Caco-2 (cell line): Measurements from ENCODE around the gene NASP. TPM values are rescaled to one million over a fixed set of nuclear protein-coding genes. Genes with fewer than 3 reads are reported as not detected.
A peak's percentile ranks its signal among the peaks of the same experiment; 100 is the strongest.

ENCODE experiments used
- BruUV-seq: library from RNA; stranded (reverse); fragments of 400-500 nt; replicated peaks from 2 replicates; lab custom pipeline; 2021; lab: Mats Ljungman, UMichigan
- CTCF ChIA-PET: fragments of 300-600 bp; sonication (Branson Sonifier 250); formaldehyde crosslinking; loops from one replicate; lab custom pipeline; 2022; ENCODE audit warnings: antibody characterized with exemption; lab: Charles Lee
- POLR2A ChIA-PET: fragments of 300-600 bp; sonication (Branson Sonifier 250); formaldehyde crosslinking; loops from one replicate; lab custom pipeline; 2022; ENCODE audit warnings: antibody characterized with exemption; lab: Charles Lee
- DNase-seq, 2 experiments: peaks; one replicate each; pipeline versions ENCODE4 v3.0.0 to v3.0.0-alpha.2; 2020 to 2022
- H3K27me3 ChIP-seq: replicated peaks from 2 replicates; pipeline ENCODE4 v1.6.0; 2011; ENCODE audit warnings: low read length; ENCODE audit not compliant: control insufficient read depth, insufficient read depth
- H3K36me3 ChIP-seq: 2 replicates; pipeline ENCODE4 v1.5.1; 2011; ENCODE audit warnings: low read length; ENCODE audit not compliant: control insufficient read depth, insufficient read depth
- H3K4me1 ChIP-seq: fragments of 250-450 bp; sonication (Bioruptor Pico); 2 replicates; pipeline ENCODE4 v1.5.1; 2020; ENCODE audit warnings: mild to moderate bottlenecking
- H3K4me3 ChIP-seq: 2 replicates; pipeline ENCODE4 v1.5.1; 2011; ENCODE audit warnings: low read depth, mild to moderate bottlenecking, control low read depth, low read length
- H3K9me3 ChIP-seq: fragments of 250-450 bp; sonication (Bioruptor Pico); 2 replicates; pipeline ENCODE4 v1.5.1; 2020; ENCODE audit warnings: mild to moderate bottlenecking, moderate library complexity
- H3K27ac Mint-ChIP-seq: one replicate; pipeline ENCODE4 v1.8.0; 2022; ENCODE audit warnings: mixed read lengths; ENCODE audit not compliant: unreplicated experiment
- H3K27me3 Mint-ChIP-seq: one replicate; pipeline ENCODE4 v1.8.0; 2022; ENCODE audit warnings: mixed read lengths; ENCODE audit not compliant: insufficient read depth, unreplicated experiment
- H3K36me3 Mint-ChIP-seq: one replicate; pipeline ENCODE4 v1.8.0; 2022; ENCODE audit warnings: mild to moderate bottlenecking, mixed read lengths; ENCODE audit not compliant: insufficient read depth, unreplicated experiment
- H3K4me1 Mint-ChIP-seq: one replicate; pipeline ENCODE4 v1.8.0; 2022; ENCODE audit warnings: low read depth, mixed read lengths; ENCODE audit not compliant: unreplicated experiment
- H3K4me3 Mint-ChIP-seq: one replicate; pipeline ENCODE4 v1.8.0; 2022; ENCODE audit warnings: mild to moderate bottlenecking, moderate library complexity, mixed read lengths; ENCODE audit not compliant: unreplicated experiment
- H3K9me3 Mint-ChIP-seq: one replicate; pipeline ENCODE4 v1.8.0; 2022; ENCODE audit warnings: mixed read lengths; ENCODE audit not compliant: unreplicated experiment
- CTCF ChIP-seq, 2 experiments: fragments of 200-600 bp in 1 of 2; IDR thresholded peaks; 1 replicate in 1 of 2; 2 replicates in 1 of 2; pipeline versions ENCODE4 v1.5.1 to v1.8.0; 2011 to 2022; ENCODE audit warnings: antibody characterized with exemption in 1 of 2, control low read depth in 1 of 2, inconsistent platforms in 1 of 2, low read depth in 1 of 2, low read length in 1 of 2, mild to moderate bottlenecking in 1 of 2, moderate library complexity in 1 of 2; ENCODE audit not compliant: insufficient read depth in 1 of 2, severe bottlenecking in 1 of 2, unreplicated experiment in 1 of 2
- intact Hi-C: fragments of 100-400 bp; cut with micrococcal nuclease; formaldehyde crosslinking; loops from one replicate; pipeline ENCODE4 v1.10.0; 2022; ENCODE audit not compliant: unreplicated experiment
- total RNA-seq: library from RNA; stranded (reverse); gene quantifications from 2 replicates; pipeline ENCODE4 v1.2.3, GENCODE V29; 2022

Gene NASP
- total RNA-seq, 1 experiment from 2014 or later = 183 TPM

GRCh38 chr1:45569962-45570581 lies 13.8 kb upstream of the NASP start:
- H3K9me3 Mint-ChIP-seq = no peaks in the 10 kb centered on the region
- DNase-seq = peak; percentile 66 to 67
- no peak overlapping the region for H3K27ac Mint-ChIP-seq
- peak; percentile 83 to 91 for TF ChIP-seq CTCF (IDR thresholded peaks at IDR 0.05; ENCODE audit: insufficient read depth in 1 of 2, low read depth in 1 of 2, low read length in 1 of 2, severe bottlenecking in 1 of 2, unreplicated experiment in 1 of 2)
- ChIA-PET POLR2A (no interaction called here), CTCF (interaction anchor here (0.7 to 2.4 kb wide), 6 partner anchors 13 to 70 kb away, joined by 3 to 14 read pairs (median 4); partner anchors contain the start of genes AKR1A1, CCDC163, MMACHC and PRDX1)
- no peaks in the 10 kb centered on the region for H3K4me1 ChIP-seq
- H3K36me3 Mint-ChIP-seq = peaks cover 49% of the 10 kb centered on the region
- H3K27me3 Mint-ChIP-seq = no peaks in the 10 kb centered on the region
- no peak overlapping the region for H3K4me3 Mint-ChIP-seq
- no peaks in the 10 kb centered on the region for H3K9me3 ChIP-seq
- H3K4me3 ChIP-seq = no peak overlapping the region
- no TSS peak for BruUV-seq
- intact Hi-C loops = loop anchor here (1.0 to 10.0 kb wide), 4 partner anchors 19 to 555 kb away; partner anchors contain the start of genes HECTD3, PRDX1 and UROD
- H3K27me3 ChIP-seq = no peaks in the 10 kb centered on the region
- H3K36me3 ChIP-seq = no peaks in the 10 kb centered on the region
- no peaks in the 10 kb centered on the region for H3K4me1 Mint-ChIP-seq

- Mint-ChIP-seq H3K9me3 (no peaks in the 10 kb centered on the region), H3K36me3 (peaks cover 49% of the 10 kb centered on the region), H3K4me3 (no peak overlapping the region), H3K27ac (no peak overlapping the region), H3K27me3 (no peaks in the 10 kb centered on the region), H3K4me1 (no peaks in the 10 kb centered on the region)
- Histone ChIP-seq H3K4me3 (no peak overlapping the region), H3K27me3 (no peaks in the 10 kb centered on the region), H3K9me3 (no peaks in the 10 kb centered on the region), H3K4me1 (no peaks in the 10 kb centered on the region), H3K36me3 (no peaks in the 10 kb centered on the region)
- ChIA-PET CTCF (interaction anchor here (1.5 to 2.4 kb wide), 2 partner anchors 58 to 63 kb away, joined by 3 to 14 read pairs; no protein-coding TSS in a partner anchor), POLR2A (no interaction called here)
- DNase-seq = no peak
- intact Hi-C loops = loop anchor here (1.0 to 10.0 kb wide), 4 partner anchors 19 to 556 kb away; partner anchors contain the start of genes HECTD3, PRDX1 and UROD
- TF ChIP-seq CTCF (IDR thresholded peaks at IDR 0.05; ENCODE audit: insufficient read depth in 1 of 2, low read depth in 1 of 2, low read length in 1 of 2, severe bottlenecking in 1 of 2, unreplicated experiment in 1 of 2) = no peak
- BruUV-seq = no TSS peak
Measured at GRCh38 chr1:45570631-45571030, 13.2 kb upstream of the NASP start.

GRCh38 chr1:45573231-45573804 lies 10.5 kb upstream of the NASP start:
- H3K27me3 Mint-ChIP-seq = no peaks in the 10 kb centered on the region
- no peak overlapping the region for H3K4me3 Mint-ChIP-seq
- CTCF ChIA-PET = no interaction called here
- POLR2A ChIA-PET = no interaction called here
- H3K27ac Mint-ChIP-seq = no peak overlapping the region
- no TSS peak for BruUV-seq
- no peaks in the 10 kb centered on the region for H3K4me1 Mint-ChIP-seq
- Histone ChIP-seq H3K4me3 (no peak overlapping the region), H3K9me3 (no peaks in the 10 kb centered on the region), H3K36me3 (no peaks in the 10 kb centered on the region), H3K27me3 (no peaks in the 10 kb centered on the region), H3K4me1 (no peaks in the 10 kb centered on the region)
- no peak for DNase-seq
- intact Hi-C loops = loop anchor here (10.0 kb wide), 1 partner anchor 559 kb away; the partner anchor contains the start of genes HECTD3 and UROD
- H3K36me3 Mint-ChIP-seq = peaks cover 30% of the 10 kb centered on the region
- TF ChIP-seq CTCF (IDR thresholded peaks at IDR 0.05; ENCODE audit: insufficient read depth in 1 of 2, low read depth in 1 of 2, low read length in 1 of 2, severe bottlenecking in 1 of 2, unreplicated experiment in 1 of 2) = no peak
- H3K9me3 Mint-ChIP-seq = no peaks in the 10 kb centered on the region
